BLaER1 (cell line): ENCODE measurements around the gene ST8SIA5.

ENCODE experiments used
- H3K27ac ChIP-seq: shearing (Covaris generic); formaldehyde crosslinking; 2 replicates; pipeline ENCODE4 v1.8.1; 2022
- H3K27me3 ChIP-seq: shearing (Covaris generic); formaldehyde crosslinking; 2 replicates; pipeline ENCODE4 v1.8.1; 2022
- H3K36me3 ChIP-seq: shearing (Covaris generic); formaldehyde crosslinking; 2 replicates; pipeline ENCODE4 v1.8.1; 2022
- H3K4me1 ChIP-seq: shearing (Covaris generic); formaldehyde crosslinking; 2 replicates; pipeline ENCODE4 v1.8.1; 2022
- H3K4me2 ChIP-seq: shearing (Covaris generic); formaldehyde crosslinking; 2 replicates; pipeline ENCODE4 v1.8.1; 2022
- H3K4me3 ChIP-seq: shearing (Covaris generic); formaldehyde crosslinking; 2 replicates; pipeline ENCODE4 v1.8.1; 2022
- H3K9ac ChIP-seq: shearing (Covaris generic); formaldehyde crosslinking; 2 replicates; pipeline ENCODE4 v1.8.1; 2022
- H3K9me3 ChIP-seq: shearing (Covaris generic); formaldehyde crosslinking; 2 replicates; pipeline ENCODE4 v1.8.1; 2022
- H4K20me1 ChIP-seq: shearing (Covaris generic); formaldehyde crosslinking; 2 replicates; pipeline ENCODE4 v1.8.1; 2022
- Cebpa-rat ChIP-seq: shearing (Covaris generic); IDR thresholded peaks from 2 replicates; pipeline ENCODE4 v1.8.1; 2022

Gene ST8SIA5

GRCh38 chr18:46700066-46700824, 56.6 kb downstream of the ST8SIA5 start:
- Histone ChIP-seq H3K9ac (no peak overlapping the region), H3K27me3 (no peaks in the 10 kb centered on the region)

GRCh38 chr18:46696702-46697101, 60.2 kb downstream of the ST8SIA5 start:
- H3K27me3 ChIP-seq: no peaks in the 10 kb centered on the region
- H3K4me3 ChIP-seq: no peak overlapping the region
- no peak overlapping the region for H3K4me2 ChIP-seq
- H4K20me1 ChIP-seq: no peaks in the 10 kb centered on the region
- H3K9me3 ChIP-seq: peaks cover 6% of the 10 kb centered on the region
- H3K9ac ChIP-seq: no peak overlapping the region
- no peaks in the 10 kb centered on the region; the same call in 1 of the 2 replicates for H3K36me3 ChIP-seq
- peaks cover 5% of the 10 kb centered on the region for H3K4me1 ChIP-seq
- TF ChIP-seq Cebpa-rat: no peak
- no peak overlapping the region for H3K27ac ChIP-seq

More at GRCh38 chr18:46700066-46700824, 56.6 kb downstream of the ST8SIA5 start:
- H3K4me2 ChIP-seq: no peak overlapping the region
- H3K27ac ChIP-seq: no peak overlapping the region
- H4K20me1 ChIP-seq: no peaks in the 10 kb centered on the region
- peaks cover 34% of the 10 kb centered on the region for H3K4me1 ChIP-seq
- H3K36me3 ChIP-seq: no peaks in the 10 kb centered on the region
- no peak overlapping the region for H3K4me3 ChIP-seq
- H3K9me3 ChIP-seq: peaks cover 6% of the 10 kb centered on the region
- TF ChIP-seq Cebpa-rat: no peak

- Histone ChIP-seq H3K9me3 (peaks cover 6% of the 10 kb centered on the region), H3K27ac (no peak overlapping the region; the same call in 1 of the 2 replicates), H3K4me1 (peaks cover 5% of the 10 kb centered on the region), H3K36me3 (no peaks in the 10 kb centered on the region; the same call in 1 of the 2 replicates), H3K9ac (no peak overlapping the region), H3K4me2 (no peak overlapping the region; the same call in 1 of the 2 replicates), H3K27me3 (no peaks in the 10 kb centered on the region), H4K20me1 (no peaks in the 10 kb centered on the region), H3K4me3 (no peak overlapping the region)
- no peak for TF ChIP-seq Cebpa-rat
These were observed 60.6 kb downstream of the ST8SIA5 start for GRCh38 chr18:46696268-46696667.

- Histone ChIP-seq H3K4me3 (no peak overlapping the region), H4K20me1 (no peaks in the 10 kb centered on the region), H3K27me3 (no peaks in the 10 kb centered on the region), H3K4me2 (no peak overlapping the region), H3K27ac (no peak overlapping the region), H3K9ac (no peak overlapping the region), H3K36me3 (no peaks in the 10 kb centered on the region; the same call in 1 of the 2 replicates), H3K4me1 (peaks cover 5% of the 10 kb centered on the region), H3K9me3 (peaks cover 6% of the 10 kb centered on the region)
- no peak for TF ChIP-seq Cebpa-rat
These were observed 62.9 kb downstream of the ST8SIA5 start for GRCh38 chr18:46693996-46694395.

- Histone ChIP-seq H3K36me3 (no peaks in the 10 kb centered on the region; the same call in 1 of the 2 replicates), H3K4me2 (no peak overlapping the region), H3K4me1 (no peaks in the 10 kb centered on the region), H3K9me3 (no peaks in the 10 kb centered on the region), H3K9ac (no peak overlapping the region), H3K27me3 (no peaks in the 10 kb centered on the region), H4K20me1 (no peaks in the 10 kb centered on the region), H3K4me3 (no peak overlapping the region), H3K27ac (no peak overlapping the region)
- TF ChIP-seq Cebpa-rat: no peak
These were observed 67.9 kb downstream of the ST8SIA5 start for GRCh38 chr18:46688853-46689525.

- Histone ChIP-seq H3K9me3 (no peaks in the 10 kb centered on the region), H3K27me3 (no peaks in the 10 kb centered on the region), H3K36me3 (no peaks in the 10 kb centered on the region), H3K4me1 (peaks cover 11% of the 10 kb centered on the region), H3K4me3 (no peak overlapping the region), H4K20me1 (no peaks in the 10 kb centered on the region), H3K4me2 (no peak overlapping the region), H3K27ac (no peak overlapping the region), H3K9ac (no peak overlapping the region)
- no peak for TF ChIP-seq Cebpa-rat
These were observed 70.7 kb downstream of the ST8SIA5 start for GRCh38 chr18:46686186-46686585.

- peaks cover 40% of the 10 kb centered on the region for H3K4me1 ChIP-seq
- H3K9me3 ChIP-seq: no peaks in the 10 kb centered on the region
- H3K4me3 ChIP-seq: no peak overlapping the region
- H3K4me2 ChIP-seq: no peak overlapping the region
- no peaks in the 10 kb centered on the region for H3K27me3 ChIP-seq
- no peaks in the 10 kb centered on the region for H3K36me3 ChIP-seq
- H4K20me1 ChIP-seq: no peaks in the 10 kb centered on the region
- TF ChIP-seq Cebpa-rat: no peak
- no peak overlapping the region for H3K9ac ChIP-seq
- no peak overlapping the region for H3K27ac ChIP-seq
These were observed 73.6 kb downstream of the ST8SIA5 start for GRCh38 chr18:46683252-46683651.

- peak overlapping the region; percentile 17; the same call in 1 of the 2 replicates for H3K9ac ChIP-seq
- peak overlapping the region; percentile 47; the same call in 1 of the 2 replicates for H3K27ac ChIP-seq
- TF ChIP-seq Cebpa-rat: peak; percentile 62; the same call in 1 of the 2 replicates
- no peaks in the 10 kb centered on the region for H4K20me1 ChIP-seq
- H3K4me1 ChIP-seq: peaks cover 62% of the 10 kb centered on the region
- no peaks in the 10 kb centered on the region for H3K36me3 ChIP-seq
- peak overlapping the region; percentile 16; the same call in 1 of the 2 replicates for H3K4me3 ChIP-seq
- H3K9me3 ChIP-seq: no peaks in the 10 kb centered on the region
- no peaks in the 10 kb centered on the region for H3K27me3 ChIP-seq
- H3K4me2 ChIP-seq: peak overlapping the region; percentile 80
These were observed 75.8 kb downstream of the ST8SIA5 start for GRCh38 chr18:46680784-46681695.

GRCh38 chr18:46679846-46680598, 76.8 kb downstream of the ST8SIA5 start:
- Histone ChIP-seq H3K9me3 (0 out of 2 replicates have a peak, but pooled peaks cover 5% of the 10 kb centered on the region), H3K9ac (no peak overlapping the region), H3K27ac (peak overlapping the region; percentile 39; the same call in 1 of the 2 replicates), H3K36me3 (no peaks in the 10 kb centered on the region), H3K27me3 (no peaks in the 10 kb centered on the region), H3K4me1 (peaks cover 73% of the 10 kb centered on the region), H4K20me1 (no peaks in the 10 kb centered on the region), H3K4me2 (peak overlapping the region; percentile 80), H3K4me3 (no peak overlapping the region)
- no peak for TF ChIP-seq Cebpa-rat
